ENCODE measurements around the gene CENPF.

CENPF gene

GRCh38 chr1:214638459-214638807 lies 35.4 kb downstream of the CENPF start:
- no peak overlapping the region for H4K5ac ChIP-seq (ENCODE audit: low read length)
- no peak overlapping the region for H4K8ac ChIP-seq (ENCODE audit: low read depth, low read length)
- no peak overlapping the region for H2AK5ac ChIP-seq (ENCODE audit: low read length)
- H3K27me3 ChIP-seq (ENCODE audit: insufficient read depth, low read length, poor library complexity): no peaks in the 10 kb centered on the region
- DNase-seq: no peak
- no peaks in the 10 kb centered on the region for H3K79me2 ChIP-seq (ENCODE audit: control insufficient read depth, insufficient read depth, low read length)
- no peak overlapping the region for H3K4ac ChIP-seq (ENCODE audit: low read depth, low read length)
- no peak overlapping the region for H3K23ac ChIP-seq (ENCODE audit: low read length)
- no peak overlapping the region for H2BK5ac ChIP-seq (ENCODE audit: low read length)
- H3K4me3 ChIP-seq (ENCODE audit: low read length): no peak overlapping the region
- no peak overlapping the region for H2BK15ac ChIP-seq (replicated peaks; ENCODE audit: low read depth)
- H3K4me2 ChIP-seq (ENCODE audit: low read length): no peak overlapping the region
- no peak overlapping the region for H3K27ac ChIP-seq (ENCODE audit: low read depth, low read length)
- H3K36me3 ChIP-seq (ENCODE audit: control insufficient read depth, insufficient read depth, low read length): peaks cover 19% of the 10 kb centered on the region
- no peaks in the 10 kb centered on the region for H3K4me1 ChIP-seq (ENCODE audit: control insufficient read depth, low read depth, low read length)
- H3K79me1 ChIP-seq (ENCODE audit: low read length): peaks cover 9% of the 10 kb centered on the region
- no CpG with 5 or more reads among the region's 6 CpGs for WGBS (ENCODE audit: extremely low coverage, insufficient coverage, low lambda C conversion rate)
- H3K18ac ChIP-seq (ENCODE audit: low read length): no peak overlapping the region
- no peak overlapping the region for H2BK120ac ChIP-seq (ENCODE audit: low read depth, low read length)
- H3K56ac ChIP-seq (ENCODE audit: low read length): no peak overlapping the region
- no peak overlapping the region for H3K9ac ChIP-seq (ENCODE audit: low read length)

DNA sequence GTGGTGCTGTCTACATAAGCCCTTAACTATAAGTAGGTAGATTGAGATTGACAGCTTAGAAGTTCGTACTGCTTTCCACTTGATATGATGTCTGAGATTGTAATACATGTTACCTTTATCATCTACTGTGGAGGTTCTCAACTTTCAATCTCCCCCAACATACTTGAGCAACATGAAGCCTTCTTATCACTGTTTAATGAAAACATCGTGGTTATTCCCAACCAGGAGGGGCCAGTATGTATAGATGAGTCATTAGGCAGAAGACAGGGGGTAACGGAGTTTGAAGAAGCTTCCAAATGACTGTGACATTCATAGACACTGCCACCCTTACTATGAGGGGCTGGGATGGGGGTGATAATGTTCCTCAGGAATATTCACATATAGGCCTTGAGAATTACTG lies 36.0 kb downstream of the CENPF start:
- Histone ChIP-seq H2AK5ac (ENCODE audit: low read length) (no peak overlapping the region), H4K5ac (ENCODE audit: low read length) (no peak overlapping the region), H3K18ac (ENCODE audit: low read length) (no peak overlapping the region), H2BK15ac (replicated peaks; ENCODE audit: low read depth) (no peak overlapping the region), H3K4me1 (ENCODE audit: control insufficient read depth, low read depth, low read length) (no peaks in the 10 kb centered on the region), H3K79me1 (ENCODE audit: low read length) (peaks cover 9% of the 10 kb centered on the region), H3K4ac (ENCODE audit: low read depth, low read length) (no peak overlapping the region), H2BK120ac (ENCODE audit: low read depth, low read length) (no peak overlapping the region), H3K4me2 (ENCODE audit: low read length) (no peak overlapping the region), H4K8ac (ENCODE audit: low read depth, low read length) (no peak overlapping the region), H3K4me3 (ENCODE audit: low read length) (no peak overlapping the region), H3K23ac (ENCODE audit: low read length) (no peak overlapping the region), H3K27ac (ENCODE audit: low read depth, low read length) (no peak overlapping the region), H3K56ac (ENCODE audit: low read length) (no peak overlapping the region), H3K27me3 (ENCODE audit: insufficient read depth, low read length, poor library complexity) (no peaks in the 10 kb centered on the region), H2BK5ac (ENCODE audit: low read length) (no peak overlapping the region), H3K36me3 (ENCODE audit: control insufficient read depth, insufficient read depth, low read length) (peaks cover 17% of the 10 kb centered on the region), H3K9ac (ENCODE audit: low read length) (no peak overlapping the region), H3K79me2 (ENCODE audit: control insufficient read depth, insufficient read depth, low read length) (no peaks in the 10 kb centered on the region)
- no peak for DNase-seq
- no CpG with 5 or more reads among the region's 3 CpGs for WGBS (ENCODE audit: extremely low coverage, insufficient coverage, low lambda C conversion rate)

GRCh38 chr1:214640431-214641213 lies 37.6 kb downstream of the CENPF start:
- H3K36me3 ChIP-seq (ENCODE audit: control insufficient read depth, insufficient read depth, low read length): peaks cover 18% of the 10 kb centered on the region
- WGBS (ENCODE audit: extremely low coverage, insufficient coverage, low lambda C conversion rate): no CpG with 5 or more reads among the region's 6 CpGs

GRCh38 chr1:214641214-214641895 lies 38.4 kb downstream of the CENPF start:
- Histone ChIP-seq H3K79me2 (ENCODE audit: control insufficient read depth, insufficient read depth, low read length) (no peaks in the 10 kb centered on the region), H3K36me3 (ENCODE audit: control insufficient read depth, insufficient read depth, low read length) (peaks cover 22% of the 10 kb centered on the region)
- WGBS (ENCODE audit: extremely low coverage, insufficient coverage, low lambda C conversion rate): no CpG with 5 or more reads among the region's 2 CpGs

More at GRCh38 chr1:214640431-214641213, 37.6 kb downstream of the CENPF start:
- no peak overlapping the region for H3K23ac ChIP-seq (ENCODE audit: low read length)
- H3K4ac ChIP-seq (ENCODE audit: low read depth, low read length): no peak overlapping the region
- no peaks in the 10 kb centered on the region for H3K27me3 ChIP-seq (ENCODE audit: insufficient read depth, low read length, poor library complexity)
- no peak for DNase-seq
- H2BK15ac ChIP-seq (replicated peaks; ENCODE audit: low read depth): no peak overlapping the region
- H4K8ac ChIP-seq (ENCODE audit: low read depth, low read length): no peak overlapping the region
- H3K79me2 ChIP-seq (ENCODE audit: control insufficient read depth, insufficient read depth, low read length): no peaks in the 10 kb centered on the region
- H3K4me1 ChIP-seq (ENCODE audit: control insufficient read depth, low read depth, low read length): no peaks in the 10 kb centered on the region
- H3K4me2 ChIP-seq (ENCODE audit: low read length): no peak overlapping the region
- H3K9ac ChIP-seq (ENCODE audit: low read length): no peak overlapping the region
- no peak overlapping the region for H3K18ac ChIP-seq (ENCODE audit: low read length)
- no peak overlapping the region for H4K5ac ChIP-seq (ENCODE audit: low read length)
- H3K27ac ChIP-seq (ENCODE audit: low read depth, low read length): no peak overlapping the region
- H3K79me1 ChIP-seq (ENCODE audit: low read length): peaks cover 5% of the 10 kb centered on the region
- H3K56ac ChIP-seq (ENCODE audit: low read length): no peak overlapping the region
- H2BK5ac ChIP-seq (ENCODE audit: low read length): no peak overlapping the region
- H3K4me3 ChIP-seq (ENCODE audit: low read length): no peak overlapping the region
- no peak overlapping the region for H2AK5ac ChIP-seq (ENCODE audit: low read length)
- H2BK120ac ChIP-seq (ENCODE audit: low read depth, low read length): no peak overlapping the region

GRCh38 chr1:214643030-214643429 lies 40.0 kb downstream of the CENPF start:
- no peak overlapping the region for H3K23ac ChIP-seq (ENCODE audit: low read length)
- peaks cover 23% of the 10 kb centered on the region for H3K36me3 ChIP-seq (ENCODE audit: control insufficient read depth, insufficient read depth, low read length)
- no peaks in the 10 kb centered on the region for H3K79me2 ChIP-seq (ENCODE audit: control insufficient read depth, insufficient read depth, low read length)
- no peak overlapping the region for H3K27ac ChIP-seq (ENCODE audit: low read depth, low read length)
- H4K5ac ChIP-seq (ENCODE audit: low read length): no peak overlapping the region
- no peak overlapping the region for H3K18ac ChIP-seq (ENCODE audit: low read length)
- no peak for DNase-seq
- no peak overlapping the region for H3K4me3 ChIP-seq (ENCODE audit: low read length)
- no peak overlapping the region for H2AK5ac ChIP-seq (ENCODE audit: low read length)
- no peaks in the 10 kb centered on the region for H3K27me3 ChIP-seq (ENCODE audit: insufficient read depth, low read length, poor library complexity)
- peaks cover 5% of the 10 kb centered on the region for H3K79me1 ChIP-seq (ENCODE audit: low read length)
- H3K4me2 ChIP-seq (ENCODE audit: low read length): no peak overlapping the region
- H3K4ac ChIP-seq (ENCODE audit: low read depth, low read length): no peak overlapping the region
- no peak overlapping the region for H4K8ac ChIP-seq (ENCODE audit: low read depth, low read length)
- H2BK15ac ChIP-seq (replicated peaks; ENCODE audit: low read depth): no peak overlapping the region
- H3K56ac ChIP-seq (ENCODE audit: low read length): no peak overlapping the region
- no peak overlapping the region for H3K9ac ChIP-seq (ENCODE audit: low read length)
- no peak overlapping the region for H2BK5ac ChIP-seq (ENCODE audit: low read length)
- no CpG with 5 or more reads among the region's 8 CpGs for WGBS (ENCODE audit: extremely low coverage, insufficient coverage, low lambda C conversion rate)
- no peak overlapping the region for H2BK120ac ChIP-seq (ENCODE audit: low read depth, low read length)
- no peaks in the 10 kb centered on the region for H3K4me1 ChIP-seq (ENCODE audit: control insufficient read depth, low read depth, low read length)

More at GRCh38 chr1:214641214-214641895, 38.4 kb downstream of the CENPF start:
- H3K27me3 ChIP-seq (ENCODE audit: insufficient read depth, low read length, poor library complexity): no peaks in the 10 kb centered on the region
- no peak overlapping the region for H4K5ac ChIP-seq (ENCODE audit: low read length)
- DNase-seq: no peak
- no peak overlapping the region for H3K9ac ChIP-seq (ENCODE audit: low read length)
- no peak overlapping the region for H2AK5ac ChIP-seq (ENCODE audit: low read length)
- no peak overlapping the region for H4K8ac ChIP-seq (ENCODE audit: low read depth, low read length)
- H3K4ac ChIP-seq (ENCODE audit: low read depth, low read length): no peak overlapping the region
- no peak overlapping the region for H3K27ac ChIP-seq (ENCODE audit: low read depth, low read length)
- no peak overlapping the region for H2BK120ac ChIP-seq (ENCODE audit: low read depth, low read length)
- no peak overlapping the region for H3K18ac ChIP-seq (ENCODE audit: low read length)
- no peak overlapping the region for H2BK5ac ChIP-seq (ENCODE audit: low read length)
- peaks cover 5% of the 10 kb centered on the region for H3K79me1 ChIP-seq (ENCODE audit: low read length)
- H3K4me1 ChIP-seq (ENCODE audit: control insufficient read depth, low read depth, low read length): no peaks in the 10 kb centered on the region
- no peak overlapping the region for H3K4me3 ChIP-seq (ENCODE audit: low read length)
- H3K4me2 ChIP-seq (ENCODE audit: low read length): no peak overlapping the region
- no peak overlapping the region for H3K23ac ChIP-seq (ENCODE audit: low read length)
- no peak overlapping the region for H3K56ac ChIP-seq (ENCODE audit: low read length)
- H2BK15ac ChIP-seq (replicated peaks; ENCODE audit: low read depth): no peak overlapping the region
